Kidney (tissue), 14 donors: ENCODE measurements around the gene PSMB5. TPM values are rescaled to one million over a fixed set of nuclear protein-coding genes. Genes with fewer than 3 reads are reported as not detected.
A peak's percentile ranks its signal among the peaks of the same experiment; 100 is the strongest.

Source experiments
- DNase-seq, 5 donors: peaks; one replicate each; pipeline ENCODE4 v3.0.0-alpha.2; 2013 to 2020
- FAIRE-seq: peaks from 2 replicates; lab custom pipeline; 2012; peaks lifted over from hg19 to GRCh38; lab: Jason Lieb, UNC
- H3K27ac ChIP-seq, 2 donors: one replicate each; pipeline ENCODE4 v1.7.0; 2013; ENCODE audit warnings: low read depth in 2 of 2, low read length in 2 of 2, inconsistent platforms in 1 of 2
- H3K27me3 ChIP-seq: one replicate; pipeline ENCODE4 v1.7.1; 2013; ENCODE audit warnings: low read length, inconsistent platforms; ENCODE audit not compliant: control insufficient read depth, insufficient read depth
- H3K36me3 ChIP-seq, 3 donors: one replicate each; pipeline versions ENCODE4 v1.7.0 to v1.7.1; 2013; ENCODE audit warnings: low read length in 3 of 3, control low read depth in 1 of 3, inconsistent platforms in 1 of 3; ENCODE audit not compliant: insufficient read depth in 3 of 3, control insufficient read depth in 2 of 3
- H3K4me1 ChIP-seq, 3 donors: one replicate each; pipeline versions ENCODE4 v1.7.0 to v1.7.1; 2013; ENCODE audit warnings: low read length in 3 of 3, inconsistent platforms in 1 of 3, low read depth in 1 of 3; ENCODE audit not compliant: control insufficient read depth in 2 of 3, insufficient read depth in 2 of 3
- H3K4me3 ChIP-seq, 3 donors: one replicate each; pipeline versions ENCODE4 v1.7.0 to v1.8.1; 2013; ENCODE audit warnings: low read length in 3 of 3, control low read depth in 1 of 3, inconsistent platforms in 1 of 3
- H3K9ac ChIP-seq, 3 donors: one replicate each; pipeline versions ENCODE4 v1.7.0 to v1.7.1; 2013; ENCODE audit warnings: low read length in 3 of 3, control low read depth in 1 of 3, inconsistent platforms in 1 of 3
- H3K9me3 ChIP-seq, 3 donors: one replicate each; pipeline versions ENCODE4 v1.7.0 to v1.7.1; 2013; ENCODE audit warnings: low read length in 3 of 3, control low read depth in 1 of 3, inconsistent platforms in 1 of 3; ENCODE audit not compliant: control insufficient read depth in 2 of 3, insufficient read depth in 1 of 3
- intact Hi-C: fragments of 100-400 bp; cut with DNase I; formaldehyde crosslinking; loops from one replicate; pipeline ENCODE4 v1.11.1; 2022
- polyA plus RNA-seq: library from polyadenylated mRNA; stranded (reverse); fragments of 350-450 nt; fragmentation: Illumina TruSeq; extraction: RNeasy Lipid Tissue Mini Kit (QIAGEN cat#74804); gene quantifications from one replicate; pipeline ENCODE4 v1.2.3, GENCODE V29; 2014; ENCODE audit warnings: low read depth, low replicate concordance; ENCODE audit not compliant: insufficient read depth
- total RNA-seq: library from RNA; stranded (reverse); fragmentation: NEBNext Ultra II Directional; extraction: Animal tissue kit (Norgen Biotek cat#: 25700); gene quantifications from one replicate; pipeline ENCODE4 v1.2.1, GENCODE V29; 2021
- TF ChIP-seq, protein P1 (sequence below): IDR thresholded peaks from 3 replicates; pipeline ENCODE4 v1.5.1; 2012; ENCODE audit warnings: mild to moderate bottlenecking, moderate library complexity, borderline replicate concordance; ENCODE audit not compliant: insufficient read depth; ENCODE audit errors: extremely low read depth
- donor health status: control.
- donor health status: control.
- donor health status: control.
- donor health status: control.
- donor health status: control.
- donor health status: DM: yes; HTN: yes; CAD: no.
- donor health status: Normal renal cell carcinoma (clear cell type).

The PSMB5 gene
- total and polyA plus RNA-seq, 2 donors from 2014 or later = 87.1 to 190 TPM

DNA sequence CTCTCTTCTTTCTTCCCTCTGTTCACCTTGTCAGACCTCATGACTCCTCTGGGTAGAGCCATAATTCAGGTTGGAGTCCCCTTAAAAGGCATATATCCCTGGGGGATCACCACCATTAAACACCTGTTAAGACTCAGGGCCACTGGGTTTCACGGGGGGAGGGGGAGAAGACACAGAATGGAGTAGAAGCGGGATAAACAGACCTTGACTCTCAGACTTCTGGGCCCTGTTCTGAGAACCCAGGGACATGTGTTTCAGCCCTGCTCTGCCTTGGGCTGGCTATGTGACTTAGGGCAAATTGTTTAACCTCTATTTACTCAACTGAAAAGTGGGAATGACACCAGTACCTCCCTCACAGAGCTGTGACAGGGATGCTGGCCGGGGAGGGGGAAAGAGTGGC lies 18.0 kb upstream of the PSMB5 start:
- peaks cover 0 to 8% (median 4%) of the 10 kb centered on the region in 3 donors for H3K4me1 ChIP-seq
- no peaks in the 10 kb centered on the region for H3K9me3 ChIP-seq
- H3K27ac ChIP-seq = no peak overlapping the region
- no peaks in the 10 kb centered on the region for H3K36me3 ChIP-seq
- no peak for FAIRE-seq
- H3K4me3 ChIP-seq = no peak overlapping the region
- no peak overlapping the region for H3K9ac ChIP-seq
- intact Hi-C loops = no loop called here
- no peak for DNase-seq
- TF ChIP-seq, protein P1, sequence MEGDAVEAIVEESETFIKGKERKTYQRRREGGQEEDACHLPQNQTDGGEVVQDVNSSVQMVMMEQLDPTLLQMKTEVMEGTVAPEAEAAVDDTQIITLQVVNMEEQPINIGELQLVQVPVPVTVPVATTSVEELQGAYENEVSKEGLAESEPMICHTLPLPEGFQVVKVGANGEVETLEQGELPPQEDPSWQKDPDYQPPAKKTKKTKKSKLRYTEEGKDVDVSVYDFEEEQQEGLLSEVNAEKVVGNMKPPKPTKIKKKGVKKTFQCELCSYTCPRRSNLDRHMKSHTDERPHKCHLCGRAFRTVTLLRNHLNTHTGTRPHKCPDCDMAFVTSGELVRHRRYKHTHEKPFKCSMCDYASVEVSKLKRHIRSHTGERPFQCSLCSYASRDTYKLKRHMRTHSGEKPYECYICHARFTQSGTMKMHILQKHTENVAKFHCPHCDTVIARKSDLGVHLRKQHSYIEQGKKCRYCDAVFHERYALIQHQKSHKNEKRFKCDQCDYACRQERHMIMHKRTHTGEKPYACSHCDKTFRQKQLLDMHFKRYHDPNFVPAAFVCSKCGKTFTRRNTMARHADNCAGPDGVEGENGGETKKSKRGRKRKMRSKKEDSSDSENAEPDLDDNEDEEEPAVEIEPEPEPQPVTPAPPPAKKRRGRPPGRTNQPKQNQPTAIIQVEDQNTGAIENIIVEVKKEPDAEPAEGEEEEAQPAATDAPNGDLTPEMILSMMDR = no peak
- H3K27me3 ChIP-seq = no peaks in the 10 kb centered on the region

DNA sequence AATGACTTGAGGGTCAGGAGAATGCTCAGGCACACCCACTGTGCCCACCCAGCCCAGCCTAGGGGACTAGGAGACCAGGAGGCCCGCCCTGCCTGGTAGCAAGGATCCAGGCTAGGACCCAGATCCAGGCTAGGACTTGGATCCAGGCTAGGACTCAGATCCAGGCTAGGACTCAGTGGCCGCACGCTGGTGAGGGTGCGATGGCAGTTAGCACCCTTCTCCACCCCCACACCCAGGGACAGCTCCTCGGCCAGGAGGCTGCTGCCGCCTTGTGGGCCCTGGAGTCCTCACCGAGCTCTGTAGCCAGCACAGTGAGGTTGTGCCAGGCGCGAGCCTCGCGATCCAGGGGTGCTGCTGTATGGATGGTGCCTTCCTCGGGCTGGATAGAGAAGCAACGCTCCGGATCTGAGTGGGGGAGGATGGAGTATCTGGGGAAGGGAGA lies 17.5 kb upstream of the PSMB5 start:
- Histone ChIP-seq H3K4me3 (no peak overlapping the region), H3K9me3 (no peaks in the 10 kb centered on the region), H3K27me3 (no peaks in the 10 kb centered on the region), H3K27ac (no peak overlapping the region), H3K36me3 (no peaks in the 10 kb centered on the region), H3K9ac (no peak overlapping the region), H3K4me1 (peaks cover 0 to 9% (median 4%) of the 10 kb centered on the region in 3 donors)
- DNase-seq (peak in 1 of 5 donors; percentile 41), FAIRE-seq (no peak)
- intact Hi-C loops = no loop called here
- TF ChIP-seq, protein P1 = peak; percentile 6

DNA sequence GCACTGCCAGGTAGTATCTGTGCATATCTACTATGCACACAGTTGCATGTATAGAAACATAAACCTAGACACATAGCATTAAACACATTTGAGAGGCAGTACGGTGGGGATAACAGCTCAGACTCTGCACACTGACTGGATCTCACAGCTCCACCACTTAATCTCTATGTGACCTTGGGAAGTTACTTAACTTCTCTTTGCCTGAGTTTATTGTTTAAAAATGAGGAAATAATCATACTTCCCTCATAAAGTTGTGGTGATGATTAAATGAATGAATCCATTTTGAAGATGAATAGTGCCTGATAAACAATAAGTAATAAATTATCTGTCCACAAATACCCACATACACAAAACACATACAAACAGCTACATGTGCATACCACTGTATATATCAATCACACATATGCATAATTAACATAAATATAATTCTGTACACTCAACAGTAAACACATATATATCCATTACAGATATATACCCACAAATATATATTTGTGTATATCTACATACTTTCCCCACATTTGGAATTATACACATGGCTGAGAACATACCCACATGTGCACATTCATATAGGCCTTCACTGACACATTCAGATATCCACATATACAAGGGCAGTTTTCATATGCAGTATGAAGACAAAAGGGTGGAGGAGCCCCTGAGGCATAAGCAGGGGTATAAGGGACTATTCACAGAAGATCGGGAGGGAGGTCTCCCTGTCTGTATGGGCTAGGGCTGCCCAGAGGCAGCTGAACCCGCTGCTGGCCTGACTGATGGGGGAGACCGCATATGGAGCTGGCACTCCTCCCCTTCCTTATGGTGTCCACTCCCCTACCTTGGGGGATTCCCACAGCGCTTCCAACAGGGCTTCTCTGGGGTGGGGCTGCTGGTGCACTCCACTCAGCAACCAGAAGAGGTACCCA lies 16.7 kb upstream of the PSMB5 start:
- Histone ChIP-seq H3K9me3 (no peaks in the 10 kb centered on the region), H3K9ac (no peak overlapping the region), H3K27ac (no peak overlapping the region), H3K36me3 (no peaks in the 10 kb centered on the region), H3K27me3 (no peaks in the 10 kb centered on the region), H3K4me3 (no peak overlapping the region), H3K4me1 (peaks cover 0 to 2% (median 0%) of the 10 kb centered on the region in 3 donors)
- no peak for FAIRE-seq
- TF ChIP-seq, protein P1 = no peak
- intact Hi-C loops = no loop called here
- no peak for DNase-seq
